ENCODE data around the gene CBLN3.

Gene CBLN3

DNA sequence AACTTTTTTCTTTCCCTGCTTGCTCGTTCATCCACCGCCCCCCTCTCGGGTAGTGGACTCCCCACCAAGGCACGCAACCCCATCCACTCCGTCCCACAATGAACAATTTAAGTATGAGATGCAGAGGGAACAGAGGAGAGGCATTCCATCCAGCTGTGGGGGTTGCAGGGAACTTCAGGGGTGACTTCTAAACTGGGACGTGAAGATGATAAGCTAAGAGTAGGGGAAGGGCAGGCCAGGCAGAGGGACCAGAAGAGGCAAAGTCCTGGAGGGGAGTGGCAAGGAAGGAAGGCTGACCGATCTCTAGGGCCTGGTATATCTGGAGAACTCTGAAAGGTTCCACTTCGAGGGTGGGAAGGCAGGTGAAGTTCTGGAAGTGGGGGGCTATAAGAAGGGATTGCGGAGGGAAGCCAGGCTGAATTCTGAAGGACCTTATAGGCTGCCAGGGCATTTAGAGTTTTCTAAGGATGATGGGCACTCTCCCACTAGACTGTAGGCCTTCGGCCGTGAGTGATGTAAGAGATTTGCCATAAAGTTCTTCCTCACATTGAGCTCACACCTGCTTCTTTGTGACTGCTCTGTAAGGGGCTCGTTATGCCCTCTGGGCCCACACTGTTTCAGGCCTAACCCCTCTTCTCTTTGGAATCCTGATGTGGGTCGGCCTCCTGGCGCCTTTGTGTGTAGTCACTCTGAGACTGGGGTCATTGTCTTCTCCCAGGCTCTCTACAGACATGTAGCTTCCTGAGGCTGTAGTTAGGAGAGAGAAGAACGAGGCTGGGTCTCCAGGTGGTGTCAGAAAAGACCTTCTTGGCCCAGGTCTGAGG is 49.3 kb downstream of the CBLN3 start:
- no peak for TF ChIP-seq CTCF (conservative IDR thresholded peaks at IDR 0.05)
- no peak overlapping the region for H3K27ac ChIP-seq

DNA sequence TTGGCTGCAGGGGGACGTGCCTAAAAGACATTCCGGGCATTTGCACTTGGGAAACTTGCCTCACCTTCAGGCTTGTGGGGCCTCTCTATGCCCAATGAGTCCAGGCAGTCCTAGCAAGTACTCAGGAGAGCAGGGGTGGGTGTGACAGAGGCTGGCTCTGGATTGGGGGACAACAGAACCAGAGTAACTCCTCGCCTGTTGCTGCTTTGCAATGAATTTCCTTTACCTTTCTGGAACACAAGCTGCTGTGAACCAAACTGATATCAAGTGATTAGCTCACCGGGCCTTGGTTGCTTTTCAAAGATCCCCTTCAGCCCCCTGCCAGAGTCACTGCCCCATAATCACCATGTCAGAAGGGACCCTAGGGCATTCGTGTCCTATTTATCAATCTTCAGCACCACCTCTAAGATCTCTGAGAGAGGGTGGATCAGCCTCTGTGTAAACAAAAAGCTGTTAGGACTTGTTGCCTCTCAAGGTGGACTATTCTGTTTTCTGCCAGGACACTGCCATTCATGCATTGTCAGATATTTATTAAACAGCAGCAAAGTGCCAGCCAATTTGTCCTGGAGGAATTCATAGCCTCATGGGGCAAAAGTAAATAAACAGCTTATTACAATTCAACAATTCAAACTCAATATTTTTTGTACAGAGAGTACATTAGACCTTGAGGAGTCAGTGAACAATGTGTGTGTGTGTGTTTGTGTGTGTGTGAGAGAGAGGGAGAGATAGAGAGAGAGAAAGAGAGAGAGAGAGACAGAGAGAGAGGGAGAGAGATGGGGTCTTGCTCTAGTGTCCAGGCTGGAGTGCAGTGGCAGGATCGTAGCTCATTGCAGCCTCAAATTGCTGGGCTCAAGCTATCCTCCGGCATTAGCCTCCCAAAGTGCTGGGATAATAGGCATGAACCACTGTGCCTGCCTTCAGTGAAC is 50.2 kb downstream of the CBLN3 start:
- TF ChIP-seq CTCF (conservative IDR thresholded peaks at IDR 0.05): no peak
- no peak overlapping the region for H3K27ac ChIP-seq

DNA sequence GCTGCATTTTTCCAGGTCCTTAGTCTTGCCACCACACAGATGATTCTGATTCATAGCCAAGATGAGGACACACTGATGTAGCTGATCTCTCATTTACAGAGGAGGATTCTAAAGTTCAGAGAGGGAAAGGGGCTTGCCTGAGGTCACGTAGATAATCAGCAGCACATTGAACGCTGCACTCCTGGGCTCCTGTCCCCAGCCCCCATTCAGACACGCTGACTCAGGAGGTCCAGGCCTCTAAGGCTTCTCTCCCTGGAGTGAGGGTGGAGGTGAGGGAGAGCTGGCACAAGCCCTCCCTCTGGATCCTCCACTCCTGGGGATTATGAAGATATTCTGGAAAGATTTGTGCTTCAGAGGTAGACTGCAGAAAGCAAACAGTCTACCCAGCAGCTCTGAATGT is 51.1 kb downstream of the CBLN3 start:
- TF ChIP-seq CTCF (conservative IDR thresholded peaks at IDR 0.05): no peak
- no peak overlapping the region for H3K27ac ChIP-seq

DNA sequence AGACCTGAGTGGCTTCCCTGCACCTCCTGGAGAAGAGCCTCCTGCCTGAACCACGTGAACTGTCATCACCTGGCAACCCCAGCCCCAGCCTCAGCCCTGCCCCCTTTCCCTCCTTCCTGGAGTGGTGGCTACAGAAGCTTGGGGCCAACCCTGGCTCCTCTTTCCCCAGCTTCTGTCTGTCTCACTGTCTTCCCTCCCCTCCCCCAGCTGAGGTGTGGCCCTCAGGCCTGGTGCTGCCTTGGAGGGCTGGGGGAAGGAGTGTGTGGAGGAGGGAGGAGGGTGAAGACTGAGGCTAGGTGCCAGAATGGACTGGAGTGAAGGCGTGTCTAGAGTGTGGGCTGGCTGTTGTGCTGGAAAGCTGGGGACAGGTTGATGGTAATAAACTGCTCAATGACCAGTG is 51.8 kb downstream of the CBLN3 start:
- TF ChIP-seq CTCF (conservative IDR thresholded peaks at IDR 0.05): no peak
- no peak overlapping the region for H3K27ac ChIP-seq

- no peak for TF ChIP-seq CTCF (conservative IDR thresholded peaks at IDR 0.05)
Observed at GRCh38 chr14:24377126-24377525, 52.3 kb downstream of the CBLN3 start.

More at GRCh38 chr14:24377126-24377525, 52.3 kb downstream of the CBLN3 start:
- H3K27ac ChIP-seq: no peak overlapping the region
